Fibroblast of skin of scalp (primary cell): ENCODE results near the gene LDAF1. TPM values are rescaled to one million over a fixed set of nuclear protein-coding genes. Genes with fewer than 3 reads are reported as not detected.
"Not testable (repeated sequence)": the region's sequence is repeated elsewhere in the genome, so short reads cannot be mapped to it uniquely, and the experiment has no call there.

Experiments used
- DNase-seq: peaks from one replicate; pipeline ENCODE4 v3.0.0-alpha.2; 2013
- polyA plus RNA-seq, 2 experiments: library from polyadenylated mRNA; unstranded; fragments of 120-200 nt; gene quantifications; one replicate each; pipeline ENCODE4 v1.2.1, GENCODE V29; 2013; ENCODE audit not compliant: insufficient read length in 2 of 2

The LDAF1 gene
- 24.4 TPM for polyA plus RNA-seq (2013, experiment 1 of 2; ENCODE audit: insufficient read length)
- polyA plus RNA-seq (2013, experiment 2 of 2; ENCODE audit: insufficient read length): 26.3 TPM

- DNase-seq: peak; percentile 77
Observed at GRCh38 chr16:21158208-21159110, at the start of gene LDAF1. TSS of gene LDAF1 (plus strand) at chr16:21158674. CDS start at chr16:21161183, 2,509 bp downstream.

GRCh38 chr16:21115551-21115950 lies 42.9 kb upstream of the LDAF1 start:
- DNase-seq: not testable (repeated sequence)

GRCh38 chr16:21116148-21116693 lies 42.3 kb upstream of the LDAF1 start:
- peak; percentile 25 for DNase-seq

GRCh38 chr16:21117567-21117966 lies 40.9 kb upstream of the LDAF1 start:
- DNase-seq: no peak

GRCh38 chr16:21120976-21121520 lies 37.4 kb upstream of the LDAF1 start:
- no peak for DNase-seq

- no peak for DNase-seq
Observed at GRCh38 chr16:21125191-21125590, 33.3 kb upstream of the LDAF1 start.

GRCh38 chr16:21126518-21126917 lies 32.0 kb upstream of the LDAF1 start:
- DNase-seq: no peak

- DNase-seq: no peak
Observed at GRCh38 chr16:21128991-21129390, 29.5 kb upstream of the LDAF1 start.

- no peak for DNase-seq
Observed at GRCh38 chr16:21130811-21131210, 27.7 kb upstream of the LDAF1 start.

GRCh38 chr16:21134053-21134452 lies 24.4 kb upstream of the LDAF1 start:
- no peak for DNase-seq

GRCh38 chr16:21145738-21146137 lies 12.7 kb upstream of the LDAF1 start:
- no peak for DNase-seq

GRCh38 chr16:21150375-21151001 lies 8.0 kb upstream of the LDAF1 start, which contains the start of gene DNAH3:
TSS of gene DNAH3 (minus strand) at chr16:21150846. CDS start at chr16:21150319, 527 bp downstream.
- peak; percentile 10 for DNase-seq

- not testable (repeated sequence) for DNase-seq
Observed at GRCh38 chr16:21152160-21153030, 6.1 kb upstream of the LDAF1 start.

GRCh38 chr16:21153124-21153729 lies 5.2 kb upstream of the LDAF1 start:
- not testable (repeated sequence) for DNase-seq

- not testable (repeated sequence) for DNase-seq
Observed at GRCh38 chr16:21156011-21156410, 2.5 kb upstream of the LDAF1 start.

- peak; percentile 88 for DNase-seq
Observed at GRCh38 chr16:21156767-21157467, 1.6 kb upstream of the LDAF1 start.

GRCh38 chr16:21157632-21158031 lies 842 bp upstream of the LDAF1 start:
- DNase-seq: no peak

- no peak for DNase-seq
Observed at GRCh38 chr16:21159281-21159951, 942 bp downstream of the LDAF1 start.

- no peak for DNase-seq
Observed at GRCh38 chr16:21160276-21160675, 1.8 kb downstream of the LDAF1 start.

- no peak for DNase-seq
Observed at GRCh38 chr16:21161211-21161610, 2.7 kb downstream of the LDAF1 start.
